IPS-NIHi7 (cell line): Measurements from ENCODE around the gene MLXIPL.
A peak's percentile ranks its signal among the peaks of the same experiment; 100 is the strongest.
"Not testable (repeated sequence)": the region's sequence is repeated elsewhere in the genome, so short reads cannot be mapped to it uniquely, and the experiment has no call there.

Source experiments
- DNase-seq: peaks from one replicate; pipeline ENCODE4 v3.0.0; 2012; ENCODE audit warnings: mixed read lengths; ENCODE audit errors: extremely low spot score

Gene MLXIPL

DNA sequence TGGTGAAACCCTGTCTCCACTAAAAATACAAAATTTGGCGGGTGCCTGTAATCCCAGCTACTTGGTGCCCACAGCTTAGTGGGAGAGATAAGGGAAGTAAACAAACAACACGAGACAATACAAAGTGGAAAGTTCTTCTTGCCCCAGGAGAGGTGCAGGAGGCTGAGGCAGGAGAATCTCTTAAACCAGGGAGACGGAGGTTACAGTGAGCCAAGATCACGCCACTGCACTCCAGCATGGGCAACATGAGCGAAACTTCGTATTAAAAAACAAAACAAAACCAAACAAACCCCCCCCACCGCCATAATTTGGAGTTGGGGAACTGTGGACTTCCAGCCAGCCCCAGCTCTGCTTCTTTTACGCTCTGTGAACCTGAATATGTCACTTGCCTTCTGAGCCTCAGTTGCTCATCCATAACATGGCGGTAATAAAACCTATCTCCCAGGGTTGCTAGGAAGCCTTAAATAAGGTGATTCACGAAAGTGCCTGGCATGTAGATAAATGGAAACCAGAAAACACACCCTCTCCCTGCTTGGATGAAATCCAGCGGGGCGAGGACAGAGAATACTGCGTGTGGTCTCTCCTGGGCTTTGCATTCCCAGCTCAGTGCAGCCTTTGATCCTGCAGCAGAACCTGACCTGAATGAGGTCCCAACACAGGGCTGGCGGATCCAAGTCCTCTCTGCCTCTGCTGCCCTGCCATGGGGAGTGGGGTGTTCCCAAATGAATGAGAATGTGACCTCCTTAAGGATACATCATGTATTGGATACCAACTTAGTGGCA, 10.2 kb downstream of the MLXIPL start:
- no peak for DNase-seq

DNA sequence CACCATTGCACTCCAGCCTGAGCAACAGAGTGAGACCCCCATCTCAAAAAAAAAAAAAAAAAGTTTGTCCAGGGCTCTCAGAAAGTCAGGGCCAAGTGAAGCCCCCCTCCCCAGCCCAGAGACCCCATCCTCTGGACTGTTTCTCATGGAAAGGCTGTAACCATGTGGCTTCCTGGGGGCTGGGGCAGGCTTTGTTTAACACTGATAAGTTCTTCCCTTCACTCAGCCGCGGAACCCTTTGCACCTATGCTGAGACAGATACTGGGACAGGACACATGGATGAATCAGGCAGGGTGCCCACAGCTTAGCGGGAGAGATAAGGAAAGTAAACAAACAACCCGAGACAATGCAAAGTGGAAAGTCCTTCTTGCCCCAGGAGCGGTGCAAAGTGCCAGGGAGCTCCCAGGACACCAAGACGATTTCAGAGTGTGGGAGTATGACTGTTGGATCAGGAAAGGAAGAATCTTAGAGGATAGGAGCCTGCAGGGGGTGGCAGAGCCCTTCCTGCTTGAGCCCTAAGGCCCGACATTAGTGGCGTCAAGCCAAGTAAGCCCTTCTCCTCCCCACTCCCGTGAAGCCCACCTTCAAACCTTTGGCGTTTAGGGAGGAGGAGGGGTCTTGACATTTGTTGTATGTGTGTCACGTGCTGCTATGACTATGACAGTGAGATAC, 11.6 kb downstream of the MLXIPL start:
- DNase-seq: peak; percentile 66

DNA sequence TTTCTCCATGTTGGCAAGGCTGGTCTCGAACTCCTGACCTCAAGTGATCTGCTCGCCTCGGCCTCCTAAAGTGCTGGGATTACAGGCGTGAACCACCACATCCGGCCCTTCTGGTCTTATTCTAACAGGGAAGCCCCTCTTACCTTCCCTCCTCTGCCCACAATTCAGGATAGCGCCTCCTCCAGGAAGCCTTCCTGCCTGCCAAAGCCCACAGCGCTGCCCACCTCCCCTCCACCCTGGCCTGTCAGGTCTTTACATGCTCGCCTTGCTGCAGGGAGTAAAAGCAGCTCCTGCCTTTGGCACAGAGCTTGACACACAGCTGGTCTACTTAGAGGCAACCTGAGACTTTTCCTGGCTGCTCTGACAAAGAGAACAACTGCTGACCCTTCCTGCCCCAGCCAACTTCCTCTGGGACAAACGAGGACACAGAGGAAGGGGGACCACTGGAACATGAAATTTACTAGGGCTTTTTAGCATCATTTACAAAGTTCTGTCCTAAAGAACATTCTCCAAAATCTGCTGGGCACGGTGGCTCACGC, 13.2 kb downstream of the MLXIPL start:
- DNase-seq: no peak

DNA sequence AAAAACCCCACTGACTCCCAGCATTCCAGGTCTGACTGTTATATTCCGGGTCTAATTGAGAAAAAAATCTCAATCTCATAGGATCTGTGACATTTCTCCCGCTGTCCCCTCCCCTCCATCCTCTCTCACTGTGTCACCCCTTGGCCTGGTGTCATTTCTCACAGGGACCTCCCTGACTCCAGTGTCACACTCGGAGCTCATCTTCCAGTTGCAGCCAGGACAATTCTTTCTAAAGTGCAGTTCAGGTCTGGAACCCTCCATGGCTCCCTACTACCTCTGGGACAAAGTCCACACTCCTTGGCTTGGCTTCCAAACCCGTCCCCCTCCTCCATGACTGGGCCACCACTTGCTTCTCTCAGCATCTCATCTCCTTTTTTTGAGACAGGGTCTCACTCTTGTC, 14.2 kb downstream of the MLXIPL start:
- no peak for DNase-seq

DNA sequence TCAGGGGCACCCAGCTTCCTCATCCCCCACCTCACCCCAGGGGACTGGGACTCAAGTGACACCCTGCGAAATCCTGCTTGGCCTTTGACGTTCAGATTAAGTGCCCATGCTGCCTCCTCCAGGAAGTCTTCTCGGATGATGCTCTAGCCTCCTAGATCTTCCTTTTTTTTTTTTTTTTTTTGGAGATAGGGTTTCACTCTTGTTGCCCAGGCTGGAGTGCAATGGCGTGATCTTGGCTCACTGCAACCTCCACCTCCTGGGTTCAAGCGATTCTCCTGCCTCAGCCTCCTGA, 16.7 kb downstream of the MLXIPL start:
- not testable (repeated sequence) for DNase-seq

DNA sequence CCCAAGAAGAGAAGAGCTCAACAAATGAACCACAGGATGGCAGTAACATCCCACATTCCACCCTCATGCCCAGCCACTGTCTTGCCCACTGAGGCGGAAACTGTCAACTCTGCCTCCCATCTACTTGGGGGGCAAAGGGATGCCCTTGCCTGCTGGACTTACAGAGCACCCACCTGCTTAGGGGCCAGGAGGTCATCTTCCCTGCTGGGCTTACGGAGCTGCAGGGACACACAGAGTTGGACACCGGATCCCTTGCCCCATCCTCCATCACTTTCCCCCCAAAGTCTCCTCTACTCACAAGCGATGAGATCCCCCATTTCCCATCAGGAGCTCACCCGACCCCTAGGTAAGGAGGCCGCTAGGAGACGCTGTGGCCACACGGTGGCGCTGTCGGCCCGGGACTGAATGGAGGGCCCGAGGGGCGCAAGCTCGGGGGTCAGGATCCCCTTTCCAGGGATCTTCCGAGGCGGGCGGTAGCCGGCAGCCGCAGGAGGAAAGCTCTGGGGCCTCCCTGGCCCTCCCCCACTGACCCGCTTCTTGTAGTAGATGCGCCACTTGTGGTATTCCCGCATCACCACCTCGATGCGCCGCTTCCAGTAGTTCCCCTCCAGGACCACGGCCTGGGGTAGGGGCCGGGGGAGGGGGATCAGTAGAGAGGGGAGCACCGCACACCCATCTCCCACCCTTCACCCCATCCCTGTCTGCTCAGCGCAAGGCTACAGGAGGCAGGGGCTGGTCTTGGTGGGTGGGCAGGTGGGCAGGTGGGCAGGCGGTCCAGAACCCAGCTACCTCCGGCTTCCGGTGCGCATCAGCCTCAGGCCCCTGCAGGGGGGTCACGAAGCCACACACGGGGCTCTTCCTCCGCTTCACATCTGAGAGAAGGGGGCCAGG, 17.3 kb downstream of the MLXIPL start:
- DNase-seq: peak; percentile 93

DNA sequence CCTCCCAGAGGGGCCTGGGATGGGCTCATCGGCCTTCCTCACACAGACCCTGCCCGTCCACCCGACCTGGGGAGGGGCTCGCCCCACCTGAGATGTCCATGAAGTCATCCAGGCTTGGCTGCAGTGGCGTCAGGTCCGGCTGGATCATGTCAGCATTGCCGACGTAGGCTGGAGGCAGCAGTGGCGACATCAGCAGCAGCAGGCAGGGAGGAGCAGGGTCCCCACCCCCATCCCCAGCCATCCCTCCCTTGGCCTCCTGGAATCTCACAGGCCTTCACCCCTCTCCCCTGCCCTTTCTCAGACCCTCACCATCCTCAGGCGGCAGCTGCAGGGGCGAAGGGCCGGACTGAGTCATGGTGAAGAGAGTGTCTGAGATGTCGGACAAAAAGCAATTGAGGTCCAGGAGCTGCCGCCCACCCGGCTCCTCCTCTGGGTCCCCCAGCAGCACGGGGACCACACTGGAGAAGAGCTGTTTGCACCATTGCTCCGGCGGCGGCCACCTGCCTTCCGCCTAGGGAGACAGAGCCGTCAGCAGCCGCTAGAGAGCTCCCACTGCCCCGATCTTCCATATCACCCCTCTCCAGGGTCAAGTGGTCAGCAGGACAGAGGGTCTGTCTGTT, 18.6 kb downstream of the MLXIPL start:
- DNase-seq: no peak

DNA sequence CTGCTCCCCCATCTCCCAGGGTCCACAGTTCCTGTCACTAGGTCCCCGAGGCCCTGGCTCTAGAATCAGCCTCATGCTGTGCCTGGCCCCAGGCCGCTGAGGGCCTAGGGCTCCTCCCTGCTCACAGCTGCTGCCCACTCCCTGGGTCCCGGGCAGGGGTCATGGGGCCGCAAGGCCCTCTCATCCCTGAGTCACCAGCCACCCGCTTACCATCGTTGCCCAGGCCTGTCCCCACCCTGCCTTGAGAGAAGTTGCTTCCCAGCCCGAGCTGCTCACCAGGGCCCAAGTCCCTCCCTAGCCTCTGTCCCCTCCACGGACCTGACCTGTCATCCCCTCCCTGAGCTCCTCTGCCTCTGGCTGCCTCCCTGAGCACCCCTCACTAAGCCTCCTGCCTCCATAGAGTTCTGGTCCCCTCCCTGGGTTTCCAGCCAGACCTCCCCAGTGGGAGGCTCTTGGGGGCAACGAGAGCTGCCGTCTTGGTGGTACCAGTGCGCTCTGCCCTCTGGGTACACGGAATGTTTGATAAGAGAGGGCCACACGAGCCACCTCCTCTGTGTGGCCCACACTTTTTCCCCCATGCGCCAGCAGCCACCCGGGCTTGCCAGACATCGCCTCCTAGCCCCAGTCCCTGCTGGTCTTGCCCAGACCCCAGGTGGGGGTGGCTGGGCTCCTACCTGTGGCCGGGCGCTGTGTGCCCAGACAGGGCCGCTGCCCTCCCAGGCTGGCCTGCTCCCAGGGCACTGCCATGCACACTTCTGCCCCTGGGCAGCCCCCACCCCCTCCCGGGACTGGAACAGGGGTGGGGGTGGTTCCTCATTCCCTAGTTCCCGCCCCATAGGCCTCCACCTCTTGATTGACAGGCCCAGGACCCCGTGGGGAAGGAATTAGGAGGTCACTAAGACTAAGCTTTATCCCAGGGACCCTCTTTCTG, 21.3 kb downstream of the MLXIPL start:
- DNase-seq: no peak

DNA sequence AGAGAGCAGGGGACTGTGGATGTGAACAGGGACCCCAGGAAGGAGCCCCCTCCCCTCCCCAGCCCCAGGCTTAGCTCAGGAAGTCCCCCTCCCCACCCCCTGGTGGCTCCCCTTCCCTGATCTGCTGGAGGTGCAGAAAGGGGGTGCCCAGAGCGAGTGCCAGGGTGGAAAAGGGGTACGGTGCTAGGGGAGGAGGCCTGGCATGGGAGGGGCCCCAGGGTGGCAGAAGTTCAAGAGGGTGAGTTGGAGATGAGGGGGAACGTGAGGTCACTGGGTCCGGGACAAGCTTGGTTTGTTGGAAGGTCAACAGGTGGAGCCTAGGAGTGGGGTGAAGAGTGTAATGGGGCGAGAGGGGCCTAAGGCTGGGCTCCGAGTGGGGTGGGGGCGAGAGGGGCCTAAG, 24.4 kb downstream of the MLXIPL start:
- DNase-seq: no peak

DNA sequence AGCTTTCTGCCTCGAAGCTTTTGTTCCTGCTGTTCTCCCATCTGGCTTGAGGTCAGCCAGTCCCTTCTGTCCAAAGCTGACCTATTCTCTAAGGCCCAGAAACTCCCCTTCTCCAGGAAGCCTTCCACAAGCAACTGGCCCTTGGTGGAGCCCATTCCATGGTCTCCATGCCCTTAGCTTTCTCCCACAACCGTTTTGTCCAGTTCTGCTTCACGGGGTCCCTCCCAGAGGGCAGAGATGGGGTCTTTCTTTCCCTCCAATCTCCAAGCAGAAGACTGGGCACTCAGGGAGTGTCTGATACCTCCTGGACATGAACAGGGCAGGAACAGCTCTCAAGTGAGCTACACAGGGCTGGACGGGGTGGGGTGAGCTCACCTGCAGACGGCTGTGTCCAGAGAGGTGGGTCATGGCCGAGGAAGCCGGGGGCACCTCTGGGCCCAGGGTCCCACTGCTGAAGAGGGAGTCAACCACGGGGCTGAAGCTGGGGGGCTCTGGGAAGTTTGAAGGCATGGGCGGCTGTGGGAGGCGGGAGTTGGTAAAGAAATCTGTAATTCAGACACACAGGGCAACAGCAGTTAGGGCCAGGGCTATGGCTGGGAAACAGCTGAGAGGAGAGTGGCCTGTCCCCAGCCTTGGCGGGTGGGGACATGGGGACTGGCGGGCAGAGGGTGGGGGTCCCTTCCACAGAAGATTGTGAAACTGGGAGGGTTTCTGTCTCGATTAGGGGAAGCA, 25.0 kb downstream of the MLXIPL start:
- DNase-seq: no peak

DNA sequence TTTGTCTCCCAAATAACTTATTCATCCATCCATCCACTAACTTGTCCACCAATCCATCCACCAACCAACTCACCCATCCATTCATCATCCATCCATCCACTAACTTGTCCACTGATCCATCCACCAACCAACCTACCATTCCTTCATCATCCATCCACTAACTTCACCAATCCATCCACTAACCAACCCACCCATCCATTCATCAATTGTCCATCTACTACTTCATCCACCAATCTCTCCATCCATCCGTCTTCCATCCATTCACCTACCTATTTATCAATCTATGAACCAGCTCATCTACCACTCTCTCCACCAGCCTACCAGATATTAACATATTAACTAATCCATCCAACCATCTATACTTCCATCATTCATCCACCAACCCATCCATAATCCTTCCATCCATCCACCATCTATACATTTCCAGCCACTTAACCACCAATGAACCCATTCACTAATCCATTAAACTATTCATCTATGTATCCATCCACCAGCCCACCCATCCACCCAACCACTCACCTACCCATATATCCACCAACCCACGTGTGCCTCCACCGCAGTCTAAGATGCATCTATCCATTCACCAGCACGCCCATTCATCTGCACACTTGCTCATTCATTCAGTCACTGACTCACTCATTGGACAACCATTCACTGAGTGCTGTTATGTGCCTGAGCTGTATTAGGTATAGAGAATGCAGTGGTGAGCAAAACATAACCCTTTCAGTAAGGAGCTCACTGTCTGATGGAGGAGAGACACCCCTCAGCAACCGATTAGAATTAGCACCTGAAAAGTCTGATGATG, 26.1 kb downstream of the MLXIPL start:
- DNase-seq: no peak

DNA sequence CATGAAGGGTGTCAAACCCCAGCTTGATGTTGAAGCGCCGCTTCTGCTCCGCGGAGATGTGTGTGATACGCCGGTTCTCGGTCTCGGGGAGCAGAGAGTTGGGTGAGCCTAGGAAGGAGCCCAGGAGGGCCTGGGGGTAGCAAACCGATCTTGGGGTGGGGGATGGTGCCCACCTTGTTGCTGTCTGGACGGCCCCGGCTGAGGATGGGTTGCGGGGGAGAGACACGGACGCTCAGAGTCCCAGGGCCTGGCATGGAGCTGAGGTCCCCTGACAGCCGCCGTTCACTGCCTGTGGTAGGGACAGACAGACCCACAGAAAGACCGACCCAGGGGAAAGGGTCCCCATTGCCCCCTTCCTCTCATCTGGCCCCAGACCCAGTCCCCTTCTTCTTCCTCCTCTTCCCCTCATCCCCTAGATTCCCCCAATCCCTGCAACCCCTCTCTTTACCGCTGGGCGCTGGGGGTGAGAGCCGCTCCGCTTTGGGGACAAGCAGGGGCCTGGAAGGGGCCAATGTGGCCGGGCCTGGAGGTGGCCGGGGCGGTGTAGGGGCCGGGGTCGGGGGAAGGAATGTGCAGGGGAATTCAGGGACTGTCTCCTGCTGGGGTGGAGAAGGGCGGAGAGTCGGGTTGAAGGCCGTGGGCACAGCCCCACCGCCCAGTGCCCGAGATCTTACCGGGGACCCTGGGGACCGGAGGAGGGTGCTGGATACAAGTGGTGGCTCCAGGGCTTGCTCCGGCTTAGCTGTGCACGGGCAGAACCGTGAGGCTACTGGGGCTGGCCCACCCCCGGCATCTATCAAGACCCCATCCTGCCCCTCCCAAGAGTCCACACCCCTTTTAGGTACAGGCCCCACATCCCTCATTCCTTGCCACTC, 27.9 kb downstream of the MLXIPL start:
- DNase-seq: no peak

DNA sequence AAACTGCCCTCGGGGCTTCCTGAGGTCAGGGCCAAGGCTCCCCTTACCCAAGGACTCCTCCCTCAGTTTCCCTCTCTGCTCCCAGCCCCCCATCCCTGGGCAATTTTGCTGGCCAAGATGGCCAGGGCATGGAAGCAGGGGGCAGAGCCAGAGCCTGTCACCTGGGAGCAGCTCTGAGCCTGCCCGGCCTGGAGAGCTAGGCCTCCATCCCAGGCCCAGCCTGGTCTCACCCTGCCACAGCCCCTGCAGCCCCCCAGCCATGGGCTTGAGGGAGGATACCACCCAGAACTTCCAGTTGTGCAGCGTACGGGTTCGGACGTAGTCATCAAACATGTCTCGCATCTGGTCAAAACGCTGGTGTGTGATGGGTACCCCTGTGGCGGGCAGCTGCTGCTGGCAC, 29.0 kb downstream of the MLXIPL start:
- DNase-seq: no peak

DNA sequence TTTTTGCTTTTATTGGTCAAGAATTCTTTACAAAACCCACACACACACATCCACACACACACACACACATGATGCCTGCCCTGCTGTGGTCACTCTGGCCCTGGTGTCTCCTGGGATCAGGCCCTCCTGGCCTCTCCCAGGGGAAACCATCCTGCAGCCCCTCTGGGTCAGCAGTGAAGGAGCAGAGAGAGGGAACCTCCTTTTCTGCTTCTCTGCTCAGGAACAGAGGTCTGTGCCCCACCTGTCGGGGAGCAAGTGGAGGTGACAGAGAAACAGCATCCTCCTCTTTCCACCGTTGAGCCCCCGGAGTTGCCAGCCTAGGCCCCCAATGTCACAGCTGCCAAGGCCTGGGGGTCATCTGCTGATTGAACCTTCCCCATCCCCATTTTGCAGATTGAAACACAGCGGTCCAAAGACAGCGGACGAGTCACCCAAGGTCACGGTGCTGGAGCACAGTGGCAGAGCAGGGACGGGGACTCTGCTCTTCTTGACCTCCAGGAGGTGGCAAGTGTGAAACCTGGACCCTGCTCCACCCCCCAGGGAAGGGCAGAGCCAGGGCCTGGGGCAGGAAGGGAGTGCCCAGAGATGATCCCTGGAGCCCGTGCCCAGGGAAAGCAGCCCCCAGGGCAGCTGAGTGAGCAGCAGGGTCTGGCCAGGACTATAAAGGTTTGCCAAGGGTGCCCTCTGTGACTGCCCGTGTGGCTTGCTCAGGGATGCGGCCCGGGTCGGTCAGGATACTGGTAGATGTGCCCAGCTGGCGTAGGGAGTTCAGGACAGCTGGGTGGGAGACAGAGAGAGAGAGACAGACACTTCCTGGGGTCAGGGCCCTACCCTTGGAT, 30.9 kb downstream of the MLXIPL start:
- no peak for DNase-seq

DNA sequence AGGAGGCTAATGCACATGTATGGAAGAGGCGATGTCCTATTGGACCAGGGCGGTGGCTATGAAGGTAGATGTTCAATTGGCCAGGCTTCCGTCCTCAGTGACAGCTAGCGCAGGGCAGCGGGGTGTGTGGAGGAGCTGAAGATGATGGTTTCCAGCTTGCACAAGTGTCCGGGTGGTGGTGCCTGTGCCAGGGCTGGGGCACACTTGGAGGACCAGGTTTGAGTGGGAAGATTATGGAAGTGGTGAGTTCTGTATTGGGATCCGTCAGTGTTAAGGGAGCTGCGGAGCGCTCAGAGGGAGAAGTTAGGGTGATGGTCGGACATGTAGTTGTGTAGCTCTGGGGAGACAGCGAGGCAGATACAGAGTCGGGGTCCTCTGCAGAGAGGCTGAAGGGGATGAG, 37.4 kb downstream of the MLXIPL start:
- no peak for DNase-seq

DNA sequence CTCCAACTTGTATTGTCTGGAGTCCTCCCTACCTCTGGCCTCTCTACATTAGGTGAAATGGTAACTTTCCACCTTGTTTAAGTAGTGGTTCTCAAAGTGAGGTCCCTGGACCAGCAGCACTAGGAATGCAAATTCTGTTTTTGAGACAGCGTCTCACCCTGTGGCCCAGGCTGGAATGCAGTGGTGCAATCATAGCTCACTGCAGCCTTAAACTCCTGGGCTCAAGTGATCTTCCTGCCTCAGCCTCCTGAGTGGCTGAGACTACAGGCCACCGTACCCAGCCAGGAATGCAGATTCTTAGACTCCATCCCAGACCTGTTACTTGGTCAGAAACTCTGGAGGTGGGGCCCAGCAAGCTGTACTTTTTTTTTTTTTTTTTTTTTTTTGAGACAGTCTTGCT, 39.1 kb downstream of the MLXIPL start:
- no peak for DNase-seq

DNA sequence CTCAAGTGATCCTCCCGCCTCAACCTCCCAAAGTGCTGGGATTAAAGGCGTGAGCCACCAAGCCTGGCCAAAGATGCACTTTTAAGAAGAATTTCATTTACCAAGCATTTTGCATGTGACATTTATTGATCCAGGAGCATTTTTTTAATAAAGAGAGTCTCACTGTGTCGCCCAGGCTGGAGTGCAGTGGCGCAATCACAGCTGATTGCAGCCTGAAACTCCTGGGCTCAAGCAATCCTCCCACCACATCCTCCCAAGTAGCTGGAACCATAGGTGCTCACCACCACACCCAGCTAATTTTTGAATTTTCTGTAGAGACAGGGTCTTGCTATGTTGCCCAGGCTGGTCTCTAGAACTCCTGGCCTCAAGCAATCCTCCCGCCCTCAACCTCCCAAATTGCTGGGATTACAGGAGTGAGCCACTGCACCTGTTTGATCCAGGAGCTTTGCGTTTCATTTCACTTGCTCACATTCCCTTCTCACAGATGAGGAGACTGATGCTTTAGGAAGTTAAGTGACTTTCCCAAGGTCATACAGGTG, 41.6 kb downstream of the MLXIPL start:
- no peak for DNase-seq
